Measurements from ENCODE around the gene RRP1. TPM values are rescaled to one million over a fixed set of nuclear protein-coding genes. Genes with fewer than 3 reads are reported as not detected.

RRP1 gene
- polyA plus RNA-seq, 3 donors: 2.7 to 5.7 (median 4.6) TPM

DNA sequence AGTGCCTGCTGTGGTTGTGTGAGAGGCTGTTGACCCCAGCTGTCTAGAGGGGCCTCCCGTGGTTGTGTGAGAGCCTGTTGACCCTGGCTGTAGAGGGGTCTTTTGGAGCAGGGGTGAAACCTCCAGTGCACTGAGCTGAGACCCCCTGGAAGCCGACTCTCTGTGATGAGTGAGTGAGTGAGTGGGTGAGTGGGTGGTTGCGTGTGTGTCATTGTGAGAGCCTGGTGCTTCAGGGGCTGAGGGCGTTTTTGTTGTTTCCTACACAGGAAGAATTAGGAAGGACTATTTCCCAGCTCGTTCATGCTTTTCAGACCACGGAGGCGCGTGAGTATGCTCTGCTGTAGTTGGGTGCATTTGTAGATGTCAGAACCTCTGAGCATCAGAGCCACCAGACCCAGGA is 3.0 kb downstream of the RRP1 start:
- DNase-seq: no peak
- TF ChIP-seq, protein P1, sequence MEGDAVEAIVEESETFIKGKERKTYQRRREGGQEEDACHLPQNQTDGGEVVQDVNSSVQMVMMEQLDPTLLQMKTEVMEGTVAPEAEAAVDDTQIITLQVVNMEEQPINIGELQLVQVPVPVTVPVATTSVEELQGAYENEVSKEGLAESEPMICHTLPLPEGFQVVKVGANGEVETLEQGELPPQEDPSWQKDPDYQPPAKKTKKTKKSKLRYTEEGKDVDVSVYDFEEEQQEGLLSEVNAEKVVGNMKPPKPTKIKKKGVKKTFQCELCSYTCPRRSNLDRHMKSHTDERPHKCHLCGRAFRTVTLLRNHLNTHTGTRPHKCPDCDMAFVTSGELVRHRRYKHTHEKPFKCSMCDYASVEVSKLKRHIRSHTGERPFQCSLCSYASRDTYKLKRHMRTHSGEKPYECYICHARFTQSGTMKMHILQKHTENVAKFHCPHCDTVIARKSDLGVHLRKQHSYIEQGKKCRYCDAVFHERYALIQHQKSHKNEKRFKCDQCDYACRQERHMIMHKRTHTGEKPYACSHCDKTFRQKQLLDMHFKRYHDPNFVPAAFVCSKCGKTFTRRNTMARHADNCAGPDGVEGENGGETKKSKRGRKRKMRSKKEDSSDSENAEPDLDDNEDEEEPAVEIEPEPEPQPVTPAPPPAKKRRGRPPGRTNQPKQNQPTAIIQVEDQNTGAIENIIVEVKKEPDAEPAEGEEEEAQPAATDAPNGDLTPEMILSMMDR (IDR thresholded peaks at IDR 0.05): no peak
- no peaks in the 10 kb centered on the region for H3K27me3 ChIP-seq (ENCODE audit: control insufficient read depth in 2 of 2, insufficient read depth in 2 of 2, low read length in 2 of 2)
- H3K4me3 ChIP-seq (replicated peaks in 1 of 3; ENCODE audit: low read depth in 2 of 3, low read length in 3 of 3): no peak overlapping the region
- H3K9ac ChIP-seq (ENCODE audit: insufficient read depth, low read length, poor library complexity, severe bottlenecking): no peak overlapping the region
- H3K9me3 Mint-ChIP-seq: peaks cover 0 to 5% (median 0%) of the 10 kb centered on the region in 7 donors
- H3K4me3 Mint-ChIP-seq: no peak overlapping the region
- peaks cover 29% of the 10 kb centered on the region for H3K79me2 ChIP-seq (ENCODE audit: insufficient read depth, low read length)
- H3K27ac ChIP-seq (ENCODE audit: low read depth in 1 of 2, low read length in 2 of 2): peak overlapping the region in 1 of 2 donors; percentile 18
- H3K4me2 ChIP-seq (replicated peaks; ENCODE audit: extremely low read depth, low read length, poor library complexity, severe bottlenecking): no peak overlapping the region
- H3K36me3 ChIP-seq (replicated peaks in 1 of 2; ENCODE audit: control insufficient read depth in 1 of 2, insufficient read depth in 2 of 2, low read length in 2 of 2): peaks cover 8 to 57% of the 10 kb centered on the region in 2 donors
- peaks cover 19 to 21% of the 10 kb centered on the region in 2 donors for H3K4me1 ChIP-seq (ENCODE audit: control insufficient read depth in 1 of 2, insufficient read depth in 2 of 2, low read length in 2 of 2)
- WGBS (ENCODE audit: insufficient coverage): 97% methylated on average over 7 of the region's 8 CpGs
- H3K4me1 Mint-ChIP-seq: peaks cover 18% of the 10 kb centered on the region
- peak overlapping the region in 2 of 7 donors; percentile 12 to 42 for H3K27ac Mint-ChIP-seq
- no peak overlapping the region for H2AFZ ChIP-seq (ENCODE audit: insufficient read depth, low read depth, low read length, poor library complexity, severe bottlenecking)
- no peaks in the 10 kb centered on the region for H3K9me3 ChIP-seq (replicated peaks in 1 of 2; ENCODE audit: control insufficient read depth in 1 of 2, insufficient read depth in 1 of 2, low read length in 2 of 2)
- peaks cover 37 to 53% of the 10 kb centered on the region in 2 donors for H3K36me3 Mint-ChIP-seq
- no peaks in the 10 kb centered on the region for H3K27me3 Mint-ChIP-seq (ENCODE audit: low read depth in 3 of 3)
- peaks cover 42% of the 10 kb centered on the region for H4K20me1 ChIP-seq (ENCODE audit: insufficient read depth, low read length)
- intact Hi-C loops (cut with micrococcal nuclease): no loop called here

DNA sequence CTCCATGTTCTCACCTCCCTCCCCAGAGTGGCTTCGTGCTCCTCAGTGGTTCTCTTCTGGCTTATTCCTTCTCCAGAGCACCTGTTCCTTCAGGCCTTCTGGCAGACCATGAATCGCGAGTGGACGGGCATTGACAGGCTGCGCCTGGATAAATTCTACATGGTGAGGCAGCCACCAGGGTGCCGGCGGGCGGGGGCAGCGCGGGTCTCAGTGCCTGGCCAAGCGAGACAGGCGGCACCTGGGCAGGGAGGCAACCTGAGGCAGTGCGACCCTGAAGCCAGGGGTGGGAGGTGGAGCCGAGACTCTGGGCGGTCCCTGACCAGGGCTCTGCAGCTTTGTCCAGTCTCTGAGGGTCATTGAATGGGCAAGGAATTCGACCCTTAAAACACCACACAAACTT is 3.9 kb downstream of the RRP1 start:
- peak overlapping the region in 2 of 7 donors; percentile 36 to 74 for H3K27ac Mint-ChIP-seq

More for the DNA sequence above, 3.9 kb downstream of the RRP1 start:
- H3K9me3 Mint-ChIP-seq: peaks cover 0 to 5% (median 0%) of the 10 kb centered on the region in 7 donors
- peak overlapping the region in 1 of 2 donors; percentile 20 for H3K27ac ChIP-seq (ENCODE audit: low read depth in 1 of 2, low read length in 2 of 2)
- H3K9me3 ChIP-seq (replicated peaks in 1 of 2; ENCODE audit: control insufficient read depth in 1 of 2, insufficient read depth in 1 of 2, low read length in 2 of 2): no peaks in the 10 kb centered on the region
- peaks cover 12 to 66% of the 10 kb centered on the region in 2 donors for H3K36me3 ChIP-seq (replicated peaks in 1 of 2; ENCODE audit: control insufficient read depth in 1 of 2, insufficient read depth in 2 of 2, low read length in 2 of 2)
- no peak overlapping the region for H3K9ac ChIP-seq (ENCODE audit: insufficient read depth, low read length, poor library complexity, severe bottlenecking)
- peaks cover 29% of the 10 kb centered on the region for H3K79me2 ChIP-seq (ENCODE audit: insufficient read depth, low read length)
- H3K4me3 Mint-ChIP-seq: no peak overlapping the region
- WGBS (ENCODE audit: insufficient coverage): over 99% methylated on average over 15 of the region's 16 CpGs
- H3K4me2 ChIP-seq (replicated peaks; ENCODE audit: extremely low read depth, low read length, poor library complexity, severe bottlenecking): no peak overlapping the region
- H4K20me1 ChIP-seq (ENCODE audit: insufficient read depth, low read length): peaks cover 50% of the 10 kb centered on the region
- H3K4me1 Mint-ChIP-seq: peaks cover 18% of the 10 kb centered on the region
- DNase-seq: no peak
- no peak overlapping the region for H2AFZ ChIP-seq (ENCODE audit: insufficient read depth, low read depth, low read length, poor library complexity, severe bottlenecking)
- H3K36me3 Mint-ChIP-seq: peaks cover 45 to 62% of the 10 kb centered on the region in 2 donors
- intact Hi-C loops (cut with micrococcal nuclease): no loop called here
- H3K27me3 ChIP-seq (ENCODE audit: control insufficient read depth in 2 of 2, insufficient read depth in 2 of 2, low read length in 2 of 2): no peaks in the 10 kb centered on the region
- H3K4me1 ChIP-seq (ENCODE audit: control insufficient read depth in 1 of 2, insufficient read depth in 2 of 2, low read length in 2 of 2): peaks cover 19 to 21% of the 10 kb centered on the region in 2 donors
- TF ChIP-seq, protein P1 (IDR thresholded peaks at IDR 0.05): no peak
- H3K4me3 ChIP-seq (replicated peaks in 1 of 3; ENCODE audit: low read depth in 2 of 3, low read length in 3 of 3): no peak overlapping the region
- H3K27me3 Mint-ChIP-seq (ENCODE audit: low read depth in 3 of 3): peaks cover 0 to 2% (median 2%) of the 10 kb centered on the region in 3 donors

Data from CD14-positive monocyte (primary cell).